B cell (primary cell): Measurements from ENCODE around the gene NSRP1. TPM values are rescaled to one million over a fixed set of nuclear protein-coding genes. Genes with fewer than 3 reads are reported as not detected.

ENCODE experiments used
- ATAC-seq: fragments of 200-7000 bp; cut with Tn5 transposase; one replicate; pipeline ENCODE4 v1.10.0; 2021; ENCODE audit warnings: low read depth, mild to moderate bottlenecking, moderate number of reproducible peaks, moderate library complexity
- CTCF ChIA-PET: fragments of 350-600 bp; sonication (Branson Sonifier 250); formaldehyde crosslinking; loops from one replicate; lab custom pipeline; 2021; ENCODE audit warnings: antibody characterized with exemption, inconsistent platforms; lab: Charles Lee
- POLR2A ChIA-PET: fragments of 350-600 bp; sonication (Branson Sonifier 250); formaldehyde crosslinking; loops from one replicate; lab custom pipeline; 2021; ENCODE audit warnings: antibody characterized with exemption; lab: Charles Lee
- DNase-seq: peaks from one replicate; pipeline ENCODE4 v3.0.0; 2013
- H2AFZ ChIP-seq: 2 replicates; pipeline ENCODE4 v1.6.1; 2012; ENCODE audit warnings: mild to moderate bottlenecking, low read depth, low read length; ENCODE audit not compliant: insufficient read depth, poor library complexity, severe bottlenecking
- H3K27ac ChIP-seq, 2 donors: 1 replicate in 1 of 2; 2 replicates in 1 of 2; pipeline ENCODE4 v1.5.1; 2012 to 2013; ENCODE audit warnings: low read length in 2 of 2, mild to moderate bottlenecking in 2 of 2, moderate library complexity in 1 of 2
- H3K27me3 ChIP-seq, 4 experiments: fragments of 200-600 bp in 1 of 4; sonication (generic) in 1 of 4; replicated peaks in 1 of 4; 1 replicate in 2 of 4; 2 replicates in 2 of 4; pipeline versions ENCODE4 v1.6.1 to v1.7.0; 2013 to 2016; ENCODE audit warnings: low read length in 3 of 4, mild to moderate bottlenecking in 2 of 4, mixed read lengths in 1 of 4, moderate library complexity in 1 of 4; ENCODE audit not compliant: insufficient read depth in 4 of 4, control insufficient read depth in 3 of 4; ENCODE audit errors: control extremely low read depth in 1 of 4
- H3K36me3 ChIP-seq, 2 experiments: replicated peaks in 1 of 2; 1 replicate in 1 of 2; 2 replicates in 1 of 2; pipeline versions ENCODE4 v1.6.1 to v1.7.1; 2013; ENCODE audit warnings: low read length in 1 of 2; ENCODE audit not compliant: insufficient read depth in 2 of 2, control insufficient read depth in 1 of 2; ENCODE audit errors: control extremely low read depth in 1 of 2, extremely low read depth in 1 of 2
- H3K4me1 ChIP-seq, 2 donors: fragments of 200-600 bp in 1 of 2; sonication (generic) in 1 of 2; 1 replicate in 1 of 2; 2 replicates in 1 of 2; pipeline versions ENCODE4 v1.5.1 to v1.6.1; 2013 to 2017; ENCODE audit warnings: low read length in 2 of 2; ENCODE audit not compliant: control insufficient read depth in 2 of 2, insufficient read depth in 2 of 2
- H3K4me2 ChIP-seq: replicated peaks from 2 replicates; pipeline ENCODE3; 2012; ENCODE audit warnings: mild to moderate bottlenecking, low read depth, low read length; ENCODE audit not compliant: poor library complexity, severe bottlenecking
- H3K4me3 ChIP-seq, 5 experiments: fragments of 200-600 bp in 1 of 5; sonication (generic) in 1 of 5; 1 replicate in 3 of 5; 2 replicates in 2 of 5; pipeline versions ENCODE4 v1.5.1 to v1.7.0; 2011 to 2016; ENCODE audit warnings: low read length in 4 of 5, mild to moderate bottlenecking in 4 of 5, low read depth in 2 of 5, control low read depth in 1 of 5, moderate library complexity in 1 of 5; ENCODE audit not compliant: insufficient read depth in 1 of 5; ENCODE audit errors: control extremely low read depth in 1 of 5, extremely low read depth in 1 of 5
- H3K79me2 ChIP-seq: fragments of 200-600 bp; sonication (generic); one replicate; pipeline ENCODE4 v1.6.0; 2016; ENCODE audit warnings: low read length; ENCODE audit not compliant: control insufficient read depth, insufficient read depth
- H3K9ac ChIP-seq: fragments of 200-600 bp; sonication (generic); 2 replicates; pipeline ENCODE4 v1.6.1; 2017; ENCODE audit warnings: mild to moderate bottlenecking, low read length, moderate library complexity
- H3K9me3 ChIP-seq, 3 donors: one replicate each; pipeline versions ENCODE4 v1.6.1 to v1.7.1; 2013; ENCODE audit warnings: low read length in 2 of 3; ENCODE audit not compliant: control insufficient read depth in 2 of 3, insufficient read depth in 1 of 3; ENCODE audit errors: control extremely low read depth in 1 of 3
- H4K20me1 ChIP-seq: 2 replicates; pipeline ENCODE4 v1.6.0; 2012; ENCODE audit warnings: mild to moderate bottlenecking, low read length; ENCODE audit not compliant: insufficient read depth, control insufficient read depth, poor library complexity, severe bottlenecking
- H3K27ac Mint-ChIP-seq: one replicate; pipeline ENCODE4 v1.8.0; 2021; ENCODE audit warnings: mixed read lengths
- H3K27me3 Mint-ChIP-seq: one replicate; pipeline ENCODE4 v1.8.0; 2021; ENCODE audit warnings: mixed read lengths
- H3K4me1 Mint-ChIP-seq: one replicate; pipeline ENCODE4 v1.8.0; 2021; ENCODE audit warnings: mixed read lengths
- H3K4me3 Mint-ChIP-seq: one replicate; pipeline ENCODE4 v1.8.0; 2021; ENCODE audit warnings: mixed read lengths
- H3K9me3 Mint-ChIP-seq: one replicate; pipeline ENCODE4 v1.8.0; 2022; ENCODE audit warnings: mixed read lengths; ENCODE audit not compliant: insufficient read depth
- CTCF ChIP-seq: fragments of 200-600 bp; IDR thresholded peaks from one replicate; pipeline ENCODE4 v1.8.0; 2022; ENCODE audit warnings: antibody characterized with exemption, mild to moderate bottlenecking
- EZH2 ChIP-seq: IDR thresholded peaks from 2 replicates; pipeline ENCODE4 v1.6.1; 2012; ENCODE audit warnings: borderline replicate concordance, low read depth, mild to moderate bottlenecking, moderate library complexity, low read length; ENCODE audit not compliant: insufficient read depth, poor library complexity, severe bottlenecking
- WGBS: methylation state at CpG from one replicate; pipeline ENCODE4 v1.1.5; 2013; ENCODE audit warnings: missing lambda C conversion rate; ENCODE audit not compliant: insufficient coverage; 5-methylcytosine and 5-hydroxymethylcytosine counted together
- intact Hi-C: fragments of 100-400 bp; cut with micrococcal nuclease; formaldehyde crosslinking; loops from one replicate; pipeline ENCODE4 v1.10.0; 2022
- polyA plus RNA-seq: library from polyadenylated mRNA; depleted of rRNA; stranded (reverse); fragments of >200 nt; gene quantifications from 2 replicates; pipeline ENCODE4 v1.2.3, GENCODE V29; 2012
- total RNA-seq, 2 donors: library from RNA; stranded (reverse); fragments of 120-200 nt in 1 of 2; gene quantifications; 1 replicate in 1 of 2; 2 replicates in 1 of 2; pipeline versions ENCODE4 v1.2.3 to v1.2.4, GENCODE V29; 2013 to 2022

Gene NSRP1
- total and polyA plus RNA-seq, 2 donors (not counting 1 experiment from before 2014, with no cell fraction given) = 11.2 to 46.2 TPM

- CTCF ChIA-PET = no interaction called here
- H3K27me3 ChIP-seq = peaks cover 0 to 3% (median 0%) of the 10 kb centered on the region in 4 experiments
- H3K79me2 ChIP-seq = no peaks in the 10 kb centered on the region
- Mint-ChIP-seq H3K27ac (no peak overlapping the region), H3K4me1 (no peaks in the 10 kb centered on the region), H3K4me3 (no peak overlapping the region), H3K27me3 (no peaks in the 10 kb centered on the region), H3K9me3 (no peaks in the 10 kb centered on the region)
- WGBS = 97% methylated on average over 8 of the region's 10 CpGs
- no peaks in the 10 kb centered on the region for H3K9me3 ChIP-seq
- no peak overlapping the region for H3K4me2 ChIP-seq
- no peak overlapping the region for H3K27ac ChIP-seq
- H2AFZ ChIP-seq = no peak overlapping the region
- H3K4me1 ChIP-seq = no peaks in the 10 kb centered on the region
- no peak for ATAC-seq
- no peaks in the 10 kb centered on the region for H3K36me3 ChIP-seq
- POLR2A ChIA-PET = no interaction called here
- TF ChIP-seq CTCF = no peak
- no peak for TF ChIP-seq EZH2
- no peak for DNase-seq
- no peaks in the 10 kb centered on the region for H4K20me1 ChIP-seq
- no peak overlapping the region for H3K4me3 ChIP-seq
- H3K9ac ChIP-seq = no peak overlapping the region
- intact Hi-C loops = no loop called here
These were observed 104.7 kb downstream of the NSRP1 start for GRCh38 chr17:30221346-30221745.

GRCh38 chr17:30222251-30222650 lies 105.6 kb downstream of the NSRP1 start:
- CTCF ChIA-PET = interaction anchor here (0.6 kb wide), 1 partner anchor 105 kb away, joined by 4 read pairs; no protein-coding TSS in a partner anchor

More at GRCh38 chr17:30222251-30222650, 105.6 kb downstream of the NSRP1 start:
- no peaks in the 10 kb centered on the region for H3K4me1 Mint-ChIP-seq
- H3K36me3 ChIP-seq = no peaks in the 10 kb centered on the region
- peaks cover 0 to 3% (median 0%) of the 10 kb centered on the region in 4 experiments for H3K27me3 ChIP-seq
- no peak overlapping the region for H2AFZ ChIP-seq
- H4K20me1 ChIP-seq = no peaks in the 10 kb centered on the region
- H3K4me2 ChIP-seq = no peak overlapping the region
- no peak overlapping the region for H3K27ac Mint-ChIP-seq
- no peaks in the 10 kb centered on the region for H3K9me3 Mint-ChIP-seq
- H3K27ac ChIP-seq = no peak overlapping the region
- POLR2A ChIA-PET = no interaction called here
- H3K9me3 ChIP-seq = no peaks in the 10 kb centered on the region
- H3K4me1 ChIP-seq = no peaks in the 10 kb centered on the region
- TF ChIP-seq CTCF (no peak), EZH2 (no peak)
- DNase-seq = no peak
- H3K9ac ChIP-seq = no peak overlapping the region
- intact Hi-C loops = no loop called here
- 94% methylated on average over 3 of the region's 4 CpGs for WGBS
- H3K79me2 ChIP-seq = no peaks in the 10 kb centered on the region
- no peak overlapping the region for H3K4me3 Mint-ChIP-seq
- H3K27me3 Mint-ChIP-seq = peaks cover 3% of the 10 kb centered on the region
- no peak overlapping the region for H3K4me3 ChIP-seq
- ATAC-seq = no peak
